ENCODE data around the gene ANXA6. TPM values are rescaled to one million over a fixed set of nuclear protein-coding genes. Genes with fewer than 3 reads are reported as not detected.

Gene ANXA6
- total and polyA plus RNA-seq, 10 of the 15 experiments (the other 5 are each of a cell fraction or from before 2014, with no cell fraction given) = 44.0 to 571 (median 465) TPM

DNA sequence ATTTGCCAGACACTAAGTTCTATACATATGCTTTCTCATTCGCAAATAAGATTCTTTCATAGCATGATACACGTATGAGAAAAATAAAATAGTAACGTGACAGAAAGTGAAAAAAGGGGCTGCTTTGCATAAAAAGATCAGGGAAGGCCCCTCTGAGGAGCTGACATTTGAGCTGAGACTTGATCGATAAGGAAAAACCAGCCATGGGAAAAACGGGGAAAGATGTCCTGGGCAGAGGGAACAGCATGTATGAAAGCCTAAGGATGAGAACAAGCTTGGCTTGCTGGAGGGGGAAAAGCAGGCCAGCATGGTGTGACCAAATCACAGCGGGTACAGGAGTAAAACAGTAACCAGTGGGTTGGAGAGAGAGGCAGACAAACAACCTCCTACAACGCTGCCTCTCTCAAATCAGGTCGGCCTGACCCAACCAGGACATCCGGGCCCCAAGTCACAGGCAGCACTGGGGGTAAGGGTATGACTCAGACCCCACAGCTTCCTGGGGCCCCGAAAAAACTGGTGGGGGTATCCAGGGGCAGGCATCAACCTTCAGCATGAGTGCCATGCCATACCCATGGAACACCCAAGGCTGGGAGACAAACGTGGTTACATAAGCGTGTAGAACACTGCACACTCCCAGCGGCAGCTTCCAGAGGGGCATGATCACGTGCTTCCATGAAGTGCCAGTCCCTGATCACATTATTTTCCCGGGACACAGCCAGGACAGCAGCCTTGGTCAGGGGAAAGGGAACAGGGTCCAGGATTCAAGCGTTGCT lies 78.9 kb downstream of the ANXA6 start (continued):
- TF ChIP-seq HSF1 (IDR thresholded peaks at IDR 0.05; ENCODE audit: low read depth, low read length) (no peak), STAT3 (IDR thresholded peaks at IDR 0.05; ENCODE audit: low read depth, low read length) (no peak), RAD21 (IDR thresholded peaks at IDR 0.05; ENCODE audit: insufficient read depth, low read depth, low read length) (no peak), TAF1 (IDR thresholded peaks at IDR 0.05; ENCODE audit: borderline replicate concordance, low read depth, low read length) (peak; percentile 46; the same call in 1 of the 2 replicates), ATF7 (IDR thresholded peaks at IDR 0.05; ENCODE audit: low read depth) (no peak; the same call in 1 of the 2 replicates), POLR2AphosphoS2 (IDR thresholded peaks at IDR 0.05; ENCODE audit: low read depth, low read length) (no peak; the same call in 1 of the 2 replicates), CREB1 (IDR thresholded peaks at IDR 0.05; ENCODE audit: low read depth) (no peak), SMARCA5 (IDR thresholded peaks at IDR 0.05) (no peak), HCFC1 (IDR thresholded peaks at IDR 0.05; ENCODE audit: low read length) (no peak), MTA3 (IDR thresholded peaks at IDR 0.05; ENCODE audit: borderline replicate concordance, low read length) (no peak), RAD51 (IDR thresholded peaks at IDR 0.05) (peak; percentile 74), POLR2AphosphoS5 (IDR thresholded peaks at IDR 0.05; ENCODE audit: low read length) (peak; percentile 91), IKZF1 (conservative IDR thresholded peaks at IDR 0.05) (peak; percentile 67), EGR1 (IDR thresholded peaks at IDR 0.05; ENCODE audit: borderline replicate concordance in 1 of 2, low read depth in 2 of 2, low read length in 2 of 2) (peak in 1 of 2 experiments; percentile 32; a peak in 1 of 3 replicates), ZNF207 (IDR thresholded peaks at IDR 0.05; ENCODE audit: borderline replicate concordance) (no peak), ZBTB33 (IDR thresholded peaks at IDR 0.05) (no peak), CBX3 (IDR thresholded peaks at IDR 0.05; ENCODE audit: borderline replicate concordance, low read depth) (no peak), FOXM1 (IDR thresholded peaks at IDR 0.05; ENCODE audit: low read depth, low read length) (no peak), TCF7 (IDR thresholded peaks at IDR 0.05; ENCODE audit: borderline replicate concordance) (no peak), MEF2A (IDR thresholded peaks at IDR 0.05; ENCODE audit: insufficient read depth, low read depth, low read length) (0 out of 2 replicates have a peak, but pooled peaks have one; percentile 40), SMAD5 (IDR thresholded peaks at IDR 0.05; ENCODE audit: low read depth) (no peak)
- TF ChIP-seq, protein P1, sequence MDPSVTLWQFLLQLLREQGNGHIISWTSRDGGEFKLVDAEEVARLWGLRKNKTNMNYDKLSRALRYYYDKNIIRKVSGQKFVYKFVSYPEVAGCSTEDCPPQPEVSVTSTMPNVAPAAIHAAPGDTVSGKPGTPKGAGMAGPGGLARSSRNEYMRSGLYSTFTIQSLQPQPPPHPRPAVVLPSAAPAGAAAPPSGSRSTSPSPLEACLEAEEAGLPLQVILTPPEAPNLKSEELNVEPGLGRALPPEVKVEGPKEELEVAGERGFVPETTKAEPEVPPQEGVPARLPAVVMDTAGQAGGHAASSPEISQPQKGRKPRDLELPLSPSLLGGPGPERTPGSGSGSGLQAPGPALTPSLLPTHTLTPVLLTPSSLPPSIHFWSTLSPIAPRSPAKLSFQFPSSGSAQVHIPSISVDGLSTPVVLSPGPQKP (IDR thresholded peaks at IDR 0.05; ENCODE audit: low read depth, low read length) = peak; percentile 25; the same call in 1 of the 2 replicates
- TF ChIP-seq, protein P2, sequence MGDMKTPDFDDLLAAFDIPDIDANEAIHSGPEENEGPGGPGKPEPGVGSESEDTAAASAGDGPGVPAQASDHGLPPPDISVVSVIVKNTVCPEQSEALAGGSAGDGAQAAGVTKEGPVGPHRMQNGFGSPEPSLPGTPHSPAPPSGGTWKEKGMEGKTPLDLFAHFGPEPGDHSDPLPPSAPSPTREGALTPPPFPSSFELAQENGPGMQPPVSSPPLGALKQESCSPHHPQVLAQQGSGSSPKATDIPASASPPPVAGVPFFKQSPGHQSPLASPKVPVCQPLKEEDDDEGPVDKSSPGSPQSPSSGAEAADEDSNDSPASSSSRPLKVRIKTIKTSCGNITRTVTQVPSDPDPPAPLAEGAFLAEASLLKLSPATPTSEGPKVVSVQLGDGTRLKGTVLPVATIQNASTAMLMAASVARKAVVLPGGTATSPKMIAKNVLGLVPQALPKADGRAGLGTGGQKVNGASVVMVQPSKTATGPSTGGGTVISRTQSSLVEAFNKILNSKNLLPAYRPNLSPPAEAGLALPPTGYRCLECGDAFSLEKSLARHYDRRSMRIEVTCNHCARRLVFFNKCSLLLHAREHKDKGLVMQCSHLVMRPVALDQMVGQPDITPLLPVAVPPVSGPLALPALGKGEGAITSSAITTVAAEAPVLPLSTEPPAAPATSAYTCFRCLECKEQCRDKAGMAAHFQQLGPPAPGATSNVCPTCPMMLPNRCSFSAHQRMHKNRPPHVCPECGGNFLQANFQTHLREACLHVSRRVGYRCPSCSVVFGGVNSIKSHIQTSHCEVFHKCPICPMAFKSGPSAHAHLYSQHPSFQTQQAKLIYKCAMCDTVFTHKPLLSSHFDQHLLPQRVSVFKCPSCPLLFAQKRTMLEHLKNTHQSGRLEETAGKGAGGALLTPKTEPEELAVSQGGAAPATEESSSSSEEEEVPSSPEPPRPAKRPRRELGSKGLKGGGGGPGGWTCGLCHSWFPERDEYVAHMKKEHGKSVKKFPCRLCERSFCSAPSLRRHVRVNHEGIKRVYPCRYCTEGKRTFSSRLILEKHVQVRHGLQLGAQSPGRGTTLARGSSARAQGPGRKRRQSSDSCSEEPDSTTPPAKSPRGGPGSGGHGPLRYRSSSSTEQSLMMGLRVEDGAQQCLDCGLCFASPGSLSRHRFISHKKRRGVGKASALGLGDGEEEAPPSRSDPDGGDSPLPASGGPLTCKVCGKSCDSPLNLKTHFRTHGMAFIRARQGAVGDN (IDR thresholded peaks at IDR 0.05) = peak; percentile 69
